GM06990 (cell line): ENCODE measurements around the gene GGTLC1.

Experiments used
- DNase-seq: peaks from one replicate; pipeline ENCODE4 v3.0.0-alpha.2; 2011; ENCODE audit not compliant: insufficient read length; ENCODE audit errors: extremely low read depth
- H3K27me3 ChIP-seq: replicated peaks from 2 replicates; pipeline ENCODE4 v1.6.0; 2011; ENCODE audit warnings: low read length; ENCODE audit not compliant: control insufficient read depth, insufficient read depth
- H3K36me3 ChIP-seq: 2 replicates; pipeline ENCODE4 v1.5.1; 2011; ENCODE audit warnings: low read length; ENCODE audit not compliant: control insufficient read depth, insufficient read depth
- H3K4me3 ChIP-seq: replicated peaks from 2 replicates; pipeline ENCODE4 v1.5.1; 2011; ENCODE audit warnings: low read depth, mild to moderate bottlenecking, control low read depth, low read length
- CTCF ChIP-seq: IDR thresholded peaks from 2 replicates; pipeline ENCODE4 v1.5.1; 2011; ENCODE audit warnings: low read length, control low read depth, mild to moderate bottlenecking, inconsistent platforms; ENCODE audit not compliant: insufficient read depth, poor library complexity, severe bottlenecking

GGTLC1 gene

GRCh38 chr20:23963941-23964340, 24.6 kb downstream of the GGTLC1 start:
- no peak overlapping the region for H3K4me3 ChIP-seq
- H3K27me3 ChIP-seq = no peaks in the 10 kb centered on the region
- no peaks in the 10 kb centered on the region for H3K36me3 ChIP-seq
- TF ChIP-seq CTCF = no peak
- DNase-seq = no peak

- no peak for DNase-seq
- no peaks in the 10 kb centered on the region for H3K27me3 ChIP-seq
- H3K36me3 ChIP-seq = no peaks in the 10 kb centered on the region
- TF ChIP-seq CTCF = no peak
- no peak overlapping the region for H3K4me3 ChIP-seq
These were observed 26.3 kb downstream of the GGTLC1 start for GRCh38 chr20:23962272-23962671.

- no peaks in the 10 kb centered on the region for H3K27me3 ChIP-seq
- H3K36me3 ChIP-seq = no peaks in the 10 kb centered on the region
- no peak for TF ChIP-seq CTCF
- H3K4me3 ChIP-seq = no peak overlapping the region
- DNase-seq = no peak
These were observed 29.5 kb downstream of the GGTLC1 start for GRCh38 chr20:23959054-23959453.

- H3K4me3 ChIP-seq = no peak overlapping the region
- no peaks in the 10 kb centered on the region for H3K36me3 ChIP-seq
These were observed 32.7 kb downstream of the GGTLC1 start for GRCh38 chr20:23955896-23956295.

GRCh38 chr20:23954008-23954745, 34.4 kb downstream of the GGTLC1 start:
- no peak for TF ChIP-seq CTCF
- DNase-seq = no peak
- H3K36me3 ChIP-seq = no peaks in the 10 kb centered on the region
- no peaks in the 10 kb centered on the region for H3K27me3 ChIP-seq
- H3K4me3 ChIP-seq = no peak overlapping the region

More at GRCh38 chr20:23955896-23956295, 32.7 kb downstream of the GGTLC1 start:
- no peaks in the 10 kb centered on the region for H3K27me3 ChIP-seq
- TF ChIP-seq CTCF = no peak
- DNase-seq = no peak
